Tibial artery (tissue), 4 donors: Measurements from ENCODE around the gene CLDN14.

Experiments used
- DNase-seq, 2 donors: peaks; one replicate each; pipeline ENCODE4 v3.0.0-alpha.2; 2019
- H3K27ac ChIP-seq, 2 donors: fragments of 200-600 bp; sonication (generic) in 1 of 2; 1 replicate in 1 of 2; 2 replicates in 1 of 2; pipeline ENCODE4 v1.5.1; 2018 to 2019; ENCODE audit warnings: mild to moderate bottlenecking in 1 of 2
- H3K27me3 ChIP-seq, 2 donors: fragments of 200-600 bp; sonication (generic) in 1 of 2; one replicate each; pipeline versions ENCODE4 v1.5.1 to v1.6.0; 2016 to 2019
- H3K36me3 ChIP-seq, 3 donors: fragments of 200-600 bp; sonication (generic) in 2 of 3; one replicate each; pipeline ENCODE4 v1.5.1; 2016 to 2019; ENCODE audit warnings: mild to moderate bottlenecking in 2 of 3
- H3K4me1 ChIP-seq, 4 donors: fragments of 200-600 bp; sonication (generic) in 2 of 4; 1 replicate in 3 of 4; 2 replicates in 1 of 4; pipeline ENCODE4 v1.5.1; 2016 to 2019
- H3K4me3 ChIP-seq, 2 donors: fragments of 200-600 bp; sonication (generic) in 1 of 2; 1 replicate in 1 of 2; 2 replicates in 1 of 2; pipeline ENCODE4 v1.5.1; 2018 to 2019; ENCODE audit warnings: mild to moderate bottlenecking in 2 of 2
- H3K9me3 ChIP-seq, 3 donors: fragments of 200-600 bp; sonication (generic) in 1 of 3; one replicate each; pipeline ENCODE4 v1.5.1; 2016 to 2019
- intact Hi-C: fragments of 100-400 bp; cut with DNase I; formaldehyde crosslinking; loops from one replicate; pipeline ENCODE4 v1.15.0; 2023; ENCODE audit warnings: low total_unique reads
- TF ChIP-seq, protein P1 (sequence below), 2 experiments: fragments of 200-600 bp in 1 of 2; fragments of 450-650 bp in 1 of 2; IDR thresholded peaks; one replicate each; pipeline ENCODE4 v1.5.1; 2017 to 2019; ENCODE audit warnings: antibody characterized with exemption in 2 of 2, mild to moderate bottlenecking in 1 of 2, moderate library complexity in 1 of 2

The CLDN14 gene

DNA sequence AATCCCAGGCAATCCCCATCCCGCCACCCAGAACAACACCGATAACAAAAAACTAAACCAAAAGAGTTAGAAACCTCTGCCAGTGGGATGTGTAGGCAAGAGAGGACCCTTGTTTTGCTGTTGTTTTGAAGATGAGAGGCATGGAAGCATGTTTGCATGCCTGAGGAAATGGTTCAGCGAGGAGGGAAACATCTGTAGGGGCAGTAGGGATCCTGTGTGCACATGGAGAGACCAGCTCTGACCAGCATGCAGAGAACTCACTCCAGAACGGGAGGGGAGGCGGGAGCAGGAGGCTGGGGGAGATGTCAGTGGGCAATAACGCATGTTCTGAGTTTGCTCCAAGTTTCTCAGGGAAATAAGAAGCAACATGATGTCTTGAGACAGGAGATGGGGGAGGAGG is 5.3 kb downstream of the CLDN14 start:
- Histone ChIP-seq H3K9me3 (no peaks in the 10 kb centered on the region), H3K27me3 (no peaks in the 10 kb centered on the region), H3K4me1 (peaks cover 0 to 11% (median 6%) of the 10 kb centered on the region in 4 donors), H3K36me3 (no peaks in the 10 kb centered on the region), H3K27ac (no peak overlapping the region), H3K4me3 (no peak overlapping the region)
- intact Hi-C loops = no loop called here
- no peak for DNase-seq
- TF ChIP-seq, protein P1, sequence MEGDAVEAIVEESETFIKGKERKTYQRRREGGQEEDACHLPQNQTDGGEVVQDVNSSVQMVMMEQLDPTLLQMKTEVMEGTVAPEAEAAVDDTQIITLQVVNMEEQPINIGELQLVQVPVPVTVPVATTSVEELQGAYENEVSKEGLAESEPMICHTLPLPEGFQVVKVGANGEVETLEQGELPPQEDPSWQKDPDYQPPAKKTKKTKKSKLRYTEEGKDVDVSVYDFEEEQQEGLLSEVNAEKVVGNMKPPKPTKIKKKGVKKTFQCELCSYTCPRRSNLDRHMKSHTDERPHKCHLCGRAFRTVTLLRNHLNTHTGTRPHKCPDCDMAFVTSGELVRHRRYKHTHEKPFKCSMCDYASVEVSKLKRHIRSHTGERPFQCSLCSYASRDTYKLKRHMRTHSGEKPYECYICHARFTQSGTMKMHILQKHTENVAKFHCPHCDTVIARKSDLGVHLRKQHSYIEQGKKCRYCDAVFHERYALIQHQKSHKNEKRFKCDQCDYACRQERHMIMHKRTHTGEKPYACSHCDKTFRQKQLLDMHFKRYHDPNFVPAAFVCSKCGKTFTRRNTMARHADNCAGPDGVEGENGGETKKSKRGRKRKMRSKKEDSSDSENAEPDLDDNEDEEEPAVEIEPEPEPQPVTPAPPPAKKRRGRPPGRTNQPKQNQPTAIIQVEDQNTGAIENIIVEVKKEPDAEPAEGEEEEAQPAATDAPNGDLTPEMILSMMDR (IDR thresholded peaks at IDR 0.05) = no peak

DNA sequence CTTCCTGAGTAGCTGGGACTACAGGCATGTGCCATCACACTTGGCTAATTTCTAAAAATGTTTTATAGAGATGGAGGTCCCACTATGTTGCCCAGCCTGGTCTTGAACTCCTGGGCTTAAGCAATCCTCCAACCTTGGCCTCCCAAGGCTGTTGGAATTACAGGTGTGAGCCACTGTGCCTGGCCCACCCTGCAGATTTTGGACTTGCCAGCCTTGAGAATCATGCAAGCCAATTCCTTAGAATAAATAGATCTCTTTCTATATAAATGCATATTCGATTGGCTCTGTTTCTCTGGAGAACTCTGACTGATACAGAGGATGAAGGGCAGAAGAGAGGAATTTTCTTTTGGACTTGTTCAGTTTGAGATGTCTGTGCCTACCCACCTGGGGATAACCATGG is 6.7 kb downstream of the CLDN14 start:
- no peak overlapping the region for H3K27ac ChIP-seq
- no peak for DNase-seq
- H3K27me3 ChIP-seq = no peaks in the 10 kb centered on the region
- no peaks in the 10 kb centered on the region for H3K4me1 ChIP-seq
- H3K4me3 ChIP-seq = no peak overlapping the region
- H3K9me3 ChIP-seq = no peaks in the 10 kb centered on the region
- TF ChIP-seq, protein P1 (IDR thresholded peaks at IDR 0.05) = no peak
- no peaks in the 10 kb centered on the region for H3K36me3 ChIP-seq
- intact Hi-C loops = no loop called here

DNA sequence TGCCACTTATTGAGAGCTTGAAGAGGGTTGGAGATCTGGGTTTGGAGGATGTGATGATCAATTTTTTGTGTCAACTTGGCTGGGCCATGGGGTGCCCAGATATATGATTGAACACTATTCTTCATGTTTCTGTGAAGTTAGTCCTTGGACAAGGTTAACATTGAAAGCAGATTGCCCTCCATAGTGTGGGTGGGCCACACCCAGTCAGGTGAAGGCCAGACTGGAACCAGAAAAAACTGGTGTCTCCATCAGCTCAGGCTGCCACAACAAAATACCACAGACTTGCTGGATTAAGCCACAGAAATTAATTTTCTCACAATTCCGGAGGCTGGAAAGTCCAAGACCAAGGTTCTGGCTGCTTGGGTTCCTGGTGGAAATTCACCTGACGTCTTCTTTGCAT is 7.5 kb downstream of the CLDN14 start:
- Histone ChIP-seq H3K9me3 (no peaks in the 10 kb centered on the region), H3K4me1 (no peaks in the 10 kb centered on the region), H3K27ac (no peak overlapping the region), H3K27me3 (no peaks in the 10 kb centered on the region), H3K36me3 (no peaks in the 10 kb centered on the region), H3K4me3 (no peak overlapping the region)
- intact Hi-C loops = no loop called here
- no peak for DNase-seq
- TF ChIP-seq, protein P1 (IDR thresholded peaks at IDR 0.05) = no peak

DNA sequence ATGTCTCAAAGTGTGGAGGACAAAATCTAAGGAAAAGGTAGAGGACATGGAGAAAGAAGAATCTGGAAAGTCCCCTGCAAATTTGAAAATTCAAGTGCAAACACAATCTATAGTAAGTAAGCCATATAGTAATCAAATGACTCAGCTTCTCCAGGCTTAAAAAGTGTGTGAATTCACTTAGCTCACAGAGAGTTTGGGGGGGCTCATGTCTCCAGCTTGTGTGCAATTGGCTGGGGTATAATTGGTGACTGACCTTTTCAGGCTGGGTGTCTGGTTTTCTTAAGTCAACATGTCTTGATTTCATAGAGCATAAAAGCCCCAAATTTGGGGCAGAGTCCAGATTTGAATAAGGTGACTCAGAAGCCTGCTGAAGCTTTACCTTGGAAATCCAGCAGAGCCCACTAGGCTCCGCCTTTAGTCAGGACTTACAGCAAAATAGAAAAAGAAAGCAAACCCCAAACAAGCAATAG is 8.6 kb downstream of the CLDN14 start:
- H3K4me3 ChIP-seq = no peak overlapping the region
- intact Hi-C loops = no loop called here

DNA sequence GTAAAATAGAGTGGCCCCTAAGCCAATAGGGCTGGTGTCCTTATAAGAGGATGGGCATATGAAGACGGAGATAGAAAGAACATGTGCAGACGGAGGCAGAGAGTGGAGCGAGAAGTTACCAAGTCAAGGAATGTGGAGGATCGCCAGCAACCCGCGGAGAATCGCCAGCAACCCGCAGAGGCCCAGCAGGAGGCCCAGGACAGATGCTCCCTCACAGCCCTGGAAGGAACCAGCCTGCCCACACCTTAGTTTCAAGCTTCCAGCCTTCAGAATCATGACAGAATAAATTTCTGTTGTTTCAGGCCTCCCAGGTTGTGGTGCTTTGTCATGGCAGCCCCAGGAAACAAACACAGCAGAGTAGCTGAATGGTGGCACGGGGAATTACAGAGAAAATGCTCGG is 9.6 kb downstream of the CLDN14 start:
- no peaks in the 10 kb centered on the region for H3K9me3 ChIP-seq
- DNase-seq = no peak
- H3K4me3 ChIP-seq = no peak overlapping the region
- intact Hi-C loops = no loop called here
- no peaks in the 10 kb centered on the region for H3K27me3 ChIP-seq
- H3K4me1 ChIP-seq = no peaks in the 10 kb centered on the region
- no peak overlapping the region for H3K27ac ChIP-seq
- TF ChIP-seq, protein P1 (IDR thresholded peaks at IDR 0.05) = no peak
- H3K36me3 ChIP-seq = no peaks in the 10 kb centered on the region

More for the DNA sequence above, 8.6 kb downstream of the CLDN14 start:
- Histone ChIP-seq H3K4me1 (no peaks in the 10 kb centered on the region), H3K9me3 (no peaks in the 10 kb centered on the region), H3K27ac (no peak overlapping the region), H3K36me3 (no peaks in the 10 kb centered on the region), H3K27me3 (no peaks in the 10 kb centered on the region)
- DNase-seq = no peak
- TF ChIP-seq, protein P1 (IDR thresholded peaks at IDR 0.05) = no peak

DNA sequence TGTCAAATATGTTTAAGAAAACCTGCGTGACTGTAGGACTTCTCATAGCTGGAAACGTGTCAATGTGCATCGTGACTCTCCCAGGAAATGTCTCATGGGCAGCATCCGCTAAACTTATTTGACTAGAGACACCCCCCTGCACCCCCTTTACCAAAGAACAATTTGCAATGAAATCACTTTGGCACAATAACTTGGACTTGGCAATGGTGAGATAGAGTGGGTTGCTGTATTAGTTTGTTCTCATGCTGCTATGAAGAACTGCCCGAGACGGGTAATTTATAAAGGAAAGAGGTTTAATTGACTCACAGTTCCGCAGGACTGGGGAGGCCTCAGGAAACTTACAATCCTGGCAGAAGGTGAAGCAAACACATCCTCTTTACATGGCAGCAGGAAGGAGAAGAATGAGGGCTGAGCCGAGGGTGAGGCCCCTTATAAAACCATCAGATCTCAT is 13.8 kb downstream of the CLDN14 start:
- no peaks in the 10 kb centered on the region for H3K4me1 ChIP-seq
- no peaks in the 10 kb centered on the region for H3K27me3 ChIP-seq
- TF ChIP-seq, protein P1 (IDR thresholded peaks at IDR 0.05) = no peak
- H3K27ac ChIP-seq = no peak overlapping the region
- no peak overlapping the region for H3K4me3 ChIP-seq
- no peaks in the 10 kb centered on the region for H3K36me3 ChIP-seq
- no peak for DNase-seq
- H3K9me3 ChIP-seq = no peaks in the 10 kb centered on the region
- intact Hi-C loops = no loop called here
